NCI-H2029 treated with DMSO at 0.1 percent for 48 hours (cell line): ENCODE results near the gene ANK3.

Source experiments
- DNase-seq: peaks from one replicate; lab custom pipeline; 2025; lab: John Stamatoyannopoulos, UW

ANK3 gene

DNA sequence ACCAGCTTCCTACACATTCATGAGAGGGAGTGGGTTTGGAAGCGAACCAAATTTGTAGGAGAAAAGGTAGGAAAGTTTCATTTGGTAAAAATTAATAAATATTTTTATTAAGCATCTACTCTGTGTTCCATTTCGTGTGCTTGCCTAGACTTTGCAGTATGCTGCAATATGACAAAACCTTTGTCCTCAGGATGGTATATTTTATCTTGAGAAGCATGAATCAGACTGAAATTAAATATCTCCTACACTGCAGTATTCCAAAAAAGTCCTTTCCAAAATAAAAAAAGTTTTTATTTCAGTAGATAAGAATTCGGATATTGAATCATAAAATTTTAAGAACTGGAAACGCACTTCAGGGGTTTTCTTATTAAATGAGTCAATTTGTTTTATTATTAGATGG is 47.7 kb downstream of the ANK3 start:
- DNase-seq: no peak

- no peak for DNase-seq
These were observed 48.7 kb downstream of the ANK3 start for GRCh38 chr10:60340973-60341372.

DNA sequence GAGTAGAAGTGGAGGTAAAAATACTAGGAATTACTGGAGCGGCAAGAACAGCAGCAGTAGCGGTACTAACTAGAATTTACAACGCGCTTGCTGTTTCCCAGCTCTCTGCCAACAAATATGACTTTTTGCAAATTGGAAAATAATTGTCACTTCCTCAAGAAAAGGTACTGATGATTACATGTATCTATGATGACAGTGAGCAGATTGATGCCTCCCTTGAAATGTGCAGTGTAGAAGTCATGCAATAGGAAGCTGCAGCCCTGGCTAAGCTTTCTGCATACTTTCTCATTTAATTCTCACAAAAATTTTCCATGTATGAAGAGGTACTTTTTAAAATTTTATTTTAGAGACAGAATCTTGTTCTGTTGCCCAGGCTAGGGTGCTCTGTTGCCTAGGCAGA is 49.9 kb downstream of the ANK3 start:
- DNase-seq: no peak

DNA sequence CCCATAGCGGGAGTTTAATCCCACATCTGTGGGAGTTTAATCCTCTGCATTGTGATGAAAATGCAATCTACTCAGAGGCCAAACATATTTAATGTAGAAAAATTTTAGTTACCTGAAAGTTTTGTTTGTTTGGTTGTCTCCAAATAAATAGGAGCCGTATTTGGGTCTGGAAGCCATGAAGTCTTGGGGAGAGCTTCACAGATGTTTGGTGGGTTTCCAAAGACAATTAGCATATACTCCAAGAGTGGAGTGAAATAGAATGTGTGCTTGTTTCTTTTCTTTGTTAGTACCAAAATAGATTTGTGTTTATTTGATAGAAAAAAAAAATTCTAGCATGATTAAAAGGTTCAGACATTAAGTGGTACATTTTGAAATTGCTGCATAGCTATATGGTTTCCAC is 50.9 kb downstream of the ANK3 start:
- DNase-seq: no peak

DNA sequence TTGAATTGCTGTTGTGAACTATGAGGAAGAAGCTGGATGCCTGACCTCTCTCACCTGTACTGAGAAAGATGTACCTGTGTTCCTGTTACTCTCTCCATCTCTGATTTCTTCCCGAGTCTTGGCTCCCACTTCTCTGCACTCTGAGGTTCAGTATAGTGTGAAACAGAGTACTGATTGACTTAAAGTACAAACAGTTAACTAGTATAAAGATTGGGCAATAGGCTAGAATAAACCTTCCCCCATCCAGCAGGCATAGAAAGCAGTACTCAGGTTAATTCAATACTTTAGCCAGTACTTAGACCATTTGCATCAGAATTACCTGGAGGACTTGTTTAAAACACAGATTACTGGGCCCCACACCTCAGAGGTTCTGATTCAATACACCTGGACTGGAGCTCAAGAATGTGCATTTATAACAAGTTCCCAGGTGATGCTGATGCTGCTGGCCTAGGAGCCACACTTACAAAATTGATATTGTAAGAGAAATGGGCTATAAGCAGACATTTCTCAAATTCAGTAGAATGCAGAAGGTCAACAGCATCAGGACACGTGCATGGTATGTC is 51.6 kb downstream of the ANK3 start:
- DNase-seq: no peak

- no peak for DNase-seq
These were observed 52.6 kb downstream of the ANK3 start for GRCh38 chr10:60336901-60337630.

DNA sequence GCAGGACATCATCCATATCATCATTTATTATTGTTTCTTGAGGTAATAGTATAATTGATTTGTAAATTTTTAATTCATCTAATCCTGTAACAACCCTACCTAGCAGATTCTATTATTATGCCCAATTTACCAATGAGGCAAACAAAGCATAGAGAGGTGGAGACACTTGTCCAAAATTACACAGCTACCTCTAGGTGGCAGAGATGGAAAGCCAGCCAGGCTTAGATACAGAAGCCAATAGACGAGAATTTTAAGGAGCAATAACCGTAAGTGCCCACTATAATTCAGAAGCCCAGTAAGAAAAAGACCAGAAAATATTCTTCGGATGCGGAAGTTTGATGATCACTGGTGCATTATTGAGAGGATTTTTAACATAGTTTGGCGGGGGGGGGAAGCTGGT is 54.0 kb downstream of the ANK3 start:
- DNase-seq: no peak

DNA sequence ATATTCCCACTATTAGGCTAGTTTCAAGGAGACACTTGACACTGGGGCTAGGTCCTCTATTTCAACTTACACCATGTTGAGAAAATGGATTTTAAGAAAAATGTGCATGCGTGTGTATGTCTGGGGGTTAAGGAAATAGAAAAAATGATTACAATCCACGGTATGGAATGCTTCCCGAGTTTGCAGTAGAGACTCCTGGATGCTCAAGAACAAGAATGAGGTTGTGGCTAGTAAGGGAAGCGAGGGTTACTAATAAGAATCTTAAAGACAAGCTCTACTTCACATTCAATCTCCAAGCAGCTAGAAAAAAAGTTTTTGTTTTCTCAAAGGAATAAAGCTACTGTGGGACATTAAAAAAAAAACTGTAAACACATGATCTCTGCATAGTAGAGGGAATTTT is 54.7 kb downstream of the ANK3 start:
- DNase-seq: no peak

DNA sequence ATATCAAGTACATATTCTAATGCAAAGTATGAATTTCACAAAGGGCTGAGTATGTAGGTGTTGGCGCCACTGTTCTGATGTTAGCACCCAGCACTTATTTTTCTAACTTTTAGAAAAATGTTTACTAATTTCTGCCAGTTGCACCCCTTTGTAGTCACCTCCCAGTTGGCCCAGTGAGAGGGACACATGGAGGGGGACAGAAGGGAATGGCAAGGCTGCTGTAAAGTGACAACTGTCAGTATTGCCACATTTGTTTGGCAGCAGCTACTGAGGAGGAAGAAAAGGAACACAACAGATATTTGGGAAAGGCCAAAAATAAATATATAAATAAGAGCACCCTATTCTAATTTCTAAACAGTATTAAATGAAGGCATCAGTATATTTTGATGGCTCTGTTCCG is 57.3 kb downstream of the ANK3 start:
- no peak for DNase-seq

DNA sequence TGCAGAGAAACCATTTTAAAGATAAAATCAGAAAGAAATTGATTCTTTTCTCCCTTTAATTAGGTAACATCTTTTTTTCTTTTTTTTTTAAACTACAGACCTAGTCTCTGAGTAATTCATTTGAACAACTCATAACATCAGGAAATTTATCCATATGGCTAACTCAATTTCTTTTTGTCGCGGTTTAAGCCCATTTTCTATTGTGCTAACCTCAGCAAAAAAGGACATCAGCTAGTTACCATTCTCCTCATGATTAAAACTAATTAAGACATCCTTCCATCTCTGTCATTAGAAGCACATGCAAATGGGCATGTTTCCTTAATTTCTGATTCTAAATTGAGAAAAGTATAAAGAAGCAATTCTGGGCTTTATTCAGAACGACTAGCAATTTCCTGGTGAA is 57.8 kb downstream of the ANK3 start:
- DNase-seq: no peak

DNA sequence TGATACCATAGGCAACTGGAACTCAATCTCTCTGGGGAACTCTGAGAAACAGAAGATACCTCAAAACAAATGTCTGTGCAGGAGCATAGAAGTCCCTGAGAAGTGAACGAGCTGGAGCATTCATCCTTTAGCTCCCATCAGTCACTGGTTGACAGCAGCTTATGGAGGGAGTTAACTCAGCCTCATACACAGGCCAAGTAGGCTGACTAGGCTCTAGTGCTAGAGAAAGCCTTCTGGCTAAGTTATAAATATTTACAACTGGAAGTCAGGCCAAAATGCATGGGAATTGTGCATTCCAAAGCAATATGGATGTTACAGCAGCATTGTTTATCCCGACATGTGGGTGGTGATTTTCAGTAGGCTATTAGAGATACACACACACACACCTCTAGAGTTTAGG is 66.5 kb downstream of the ANK3 start:
- DNase-seq: no peak

DNA sequence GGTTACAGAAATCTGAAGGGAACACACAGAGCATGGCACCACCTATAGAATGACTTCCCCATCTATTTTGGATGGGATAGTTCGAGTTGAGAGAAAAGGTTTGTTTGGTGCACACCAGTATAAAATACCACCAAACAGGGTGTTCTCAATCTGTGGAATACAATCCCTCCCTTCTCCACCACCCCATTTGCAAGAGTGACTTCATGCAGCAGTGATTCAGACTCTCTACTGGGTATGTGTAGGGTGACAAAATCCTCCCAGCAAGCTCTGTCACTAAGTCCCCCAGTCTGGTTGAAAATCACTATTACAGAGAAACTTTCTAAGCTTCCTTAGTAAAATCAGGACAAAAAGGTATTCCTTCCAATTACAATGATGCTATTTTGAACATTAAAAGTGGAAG is 69.0 kb downstream of the ANK3 start:
- DNase-seq: no peak

GRCh38 chr10:60316029-60316428 is 73.6 kb downstream of the ANK3 start:
- no peak for DNase-seq

- DNase-seq: no peak
These were observed 74.4 kb downstream of the ANK3 start for GRCh38 chr10:60315311-60315710.

DNA sequence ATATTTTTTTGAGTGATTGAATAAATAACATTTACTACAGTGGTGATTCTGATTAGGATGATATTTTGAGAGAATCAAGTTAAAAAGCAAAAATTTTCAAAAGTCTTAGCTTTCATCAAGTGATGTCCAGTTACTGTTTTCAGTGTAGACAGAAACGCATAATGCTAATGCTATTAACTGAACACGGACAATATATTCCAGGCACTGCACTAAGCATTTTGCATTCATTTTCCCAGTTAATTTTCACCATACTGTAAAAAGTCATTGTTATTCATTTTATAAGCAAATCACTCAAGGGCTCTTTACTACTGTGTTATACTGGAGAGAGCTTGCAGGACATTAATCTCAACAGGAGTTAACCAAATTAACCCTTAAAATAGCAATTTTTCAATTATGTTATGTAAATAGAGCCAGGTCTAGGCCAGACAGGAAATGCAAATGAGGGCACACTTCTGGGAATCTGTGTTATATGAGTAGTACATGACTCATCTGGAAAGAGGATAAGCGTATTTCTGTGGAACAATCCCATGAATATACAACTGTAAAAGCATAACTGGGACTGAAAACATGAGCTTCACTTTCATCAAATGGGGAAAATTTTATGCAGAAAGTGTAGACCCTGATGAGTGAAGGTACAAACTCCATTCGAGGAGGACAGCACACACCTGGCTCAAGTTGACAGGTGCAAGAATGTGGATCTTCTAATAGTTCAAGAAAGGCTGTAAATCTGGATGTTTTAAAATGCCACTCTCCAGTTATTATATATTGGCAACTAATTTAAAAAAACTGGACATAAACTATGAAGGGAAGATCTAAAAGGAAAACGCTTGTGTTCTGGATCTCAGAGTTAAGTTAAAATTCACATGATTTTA is 75.4 kb downstream of the ANK3 start:
- DNase-seq: no peak

- no peak for DNase-seq
These were observed 76.1 kb downstream of the ANK3 start for GRCh38 chr10:60313589-60313952.

GRCh38 chr10:60312818-60313588 is 76.7 kb downstream of the ANK3 start:
- no peak for DNase-seq

GRCh38 chr10:60311821-60312220 is 77.9 kb downstream of the ANK3 start:
- no peak for DNase-seq

DNA sequence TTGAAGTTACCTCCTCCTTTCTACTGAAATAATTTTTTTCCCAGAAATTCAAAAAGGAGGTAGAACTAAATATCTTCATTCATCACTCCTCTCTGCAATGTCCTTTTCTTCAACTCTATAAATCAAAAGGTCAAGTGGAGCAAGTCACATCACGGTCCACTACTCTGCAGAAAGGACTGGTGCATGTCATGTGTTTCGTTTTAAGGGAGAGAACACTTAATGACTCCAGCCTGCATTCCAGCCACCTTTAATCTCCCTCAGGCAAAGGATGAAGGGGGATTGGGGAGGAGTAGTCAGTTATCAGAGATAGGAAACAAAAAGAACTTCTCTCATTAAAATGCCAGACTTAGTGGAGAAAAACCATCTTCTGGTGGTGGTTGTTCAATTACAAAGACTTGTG is 78.9 kb downstream of the ANK3 start:
- no peak for DNase-seq

- no peak for DNase-seq
These were observed 79.8 kb downstream of the ANK3 start for GRCh38 chr10:60309891-60310290.

GRCh38 chr10:60309371-60309770 is 80.3 kb downstream of the ANK3 start:
- no peak for DNase-seq

DNA sequence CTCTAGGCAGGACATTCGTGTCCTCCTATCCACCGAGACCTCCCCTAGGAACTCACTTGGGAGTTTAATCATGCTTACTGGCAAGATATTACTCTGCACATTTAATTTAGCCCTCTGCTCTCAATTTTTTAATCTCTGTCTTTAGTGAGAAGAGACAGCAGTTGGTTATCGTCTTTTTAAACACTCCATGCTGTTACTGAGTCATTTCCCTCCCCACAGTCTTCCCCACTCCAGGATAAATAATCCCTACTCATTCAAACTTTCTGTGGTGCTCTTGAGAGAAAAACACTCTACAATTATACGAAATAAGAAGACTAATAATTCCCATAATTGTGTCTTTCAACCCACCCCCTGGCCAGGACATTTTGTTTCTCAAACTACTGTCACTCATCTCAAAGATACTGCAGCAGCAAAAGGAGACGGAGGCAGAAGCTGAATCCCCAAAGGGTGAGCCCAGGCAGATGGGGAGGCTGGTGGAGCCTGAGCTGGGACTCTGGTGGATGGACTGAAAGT is 84.2 kb downstream of the ANK3 start:
- DNase-seq: no peak
